ENCODE data around the gene FRS2.

GRCh38 chr12:69514111-69514510, 43.9 kb downstream of the FRS2 start:
- TF ChIP-seq CTCF (IDR thresholded peaks at IDR 0.05) (no peak), POLR2A (IDR thresholded peaks at IDR 0.05) (no peak)
